HG03060 (cell line): ENCODE measurements around the gene C9.
"Not testable (repeated sequence)": the region's sequence is repeated elsewhere in the genome, so short reads cannot be mapped to it uniquely, and the experiment has no call there.

Source experiments
- ATAC-seq: cut with Tn5 transposase; IDR thresholded peaks from one replicate; pipeline ENCODE4 v1.9.1; 2021; ENCODE audit warnings: low read depth, moderate number of reproducible peaks; ENCODE audit not compliant: unreplicated experiment

Gene C9

DNA sequence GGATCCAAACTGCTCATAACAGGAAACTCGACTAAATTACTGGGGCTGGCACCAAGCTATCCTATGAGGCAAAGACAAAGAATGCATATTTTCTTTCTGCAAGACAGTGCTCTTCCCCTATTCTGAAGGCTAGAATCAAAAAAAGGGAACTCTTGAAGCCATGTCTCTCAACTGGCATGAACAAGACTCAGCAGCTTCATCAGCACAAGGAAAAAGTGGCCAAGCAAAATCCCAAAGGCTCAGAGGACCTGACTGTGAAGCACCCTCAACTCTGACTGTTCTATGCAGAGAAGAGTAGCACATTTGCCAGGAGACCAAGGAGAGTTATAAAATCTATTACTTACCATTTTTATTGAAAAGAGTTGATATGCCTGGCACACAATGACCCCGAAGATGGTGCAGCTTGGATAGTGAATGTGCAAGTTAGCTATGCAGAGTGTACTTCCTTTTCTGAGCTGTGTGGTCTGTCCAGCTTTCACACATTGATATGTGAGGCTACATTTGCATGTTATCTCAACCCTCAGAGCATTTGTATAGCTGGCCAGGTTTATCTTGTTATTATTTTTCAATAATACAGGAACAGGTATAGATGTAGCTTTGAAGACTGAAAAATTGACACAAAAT, 94.0 kb downstream of the C9 start:
- peak; percentile 89 for ATAC-seq

DNA sequence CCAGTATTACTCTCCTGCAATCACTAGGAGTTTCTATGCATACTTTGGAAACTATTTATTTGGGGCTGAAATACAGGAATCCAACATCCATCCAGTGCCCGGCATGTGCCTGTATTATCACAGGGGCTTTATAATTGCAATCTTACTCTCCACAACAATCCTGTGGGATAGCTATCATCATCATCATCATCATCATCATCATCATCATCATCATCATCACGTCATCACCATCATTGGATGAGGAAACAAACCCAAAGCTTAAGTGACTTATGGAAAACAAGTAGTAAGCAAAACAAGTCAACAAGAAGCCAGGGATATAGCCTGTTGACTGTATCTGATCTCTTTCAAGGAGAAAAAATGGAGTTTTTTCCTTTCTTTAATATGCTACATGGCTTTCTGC, 97.1 kb downstream of the C9 start:
- no peak for ATAC-seq

DNA sequence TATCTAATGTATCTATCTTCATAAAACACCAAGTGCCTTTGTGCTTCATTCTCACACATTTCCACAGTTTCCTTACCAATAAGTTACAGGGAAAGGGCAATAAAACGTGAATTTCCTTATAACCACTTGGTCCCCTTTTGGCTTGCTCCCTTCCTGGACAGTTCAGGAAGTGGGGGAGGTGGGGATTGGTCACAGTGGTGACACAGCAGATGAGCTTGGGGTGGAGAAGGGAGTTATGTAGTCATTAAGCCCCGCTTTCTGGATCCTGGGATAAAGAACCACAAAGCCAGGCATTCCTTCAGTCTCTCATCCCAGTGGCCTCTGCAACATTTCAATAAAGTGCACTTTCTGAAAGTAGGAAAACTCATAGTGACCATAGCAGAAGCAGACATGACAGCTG, 97.9 kb downstream of the C9 start:
- no peak for ATAC-seq

DNA sequence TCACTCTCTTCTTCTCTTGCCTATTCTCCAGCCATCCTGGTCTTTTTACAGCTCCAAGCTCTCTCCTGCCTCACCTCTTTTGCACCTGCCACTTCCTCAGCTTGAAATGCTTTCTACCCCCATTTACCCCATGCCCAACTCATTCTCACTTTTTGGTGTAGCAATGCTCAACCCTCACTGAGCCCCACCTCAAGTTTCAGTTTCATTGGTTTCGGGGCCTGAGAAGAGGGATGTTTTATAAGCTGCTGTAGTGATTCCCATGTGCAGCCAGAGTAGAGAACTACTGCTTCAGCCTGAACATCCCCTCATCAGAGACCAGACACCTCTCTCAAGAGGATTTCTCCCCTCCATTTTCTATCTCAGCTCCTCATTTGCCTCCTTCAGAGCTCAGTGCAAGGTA, 99.8 kb downstream of the C9 start:
- peak; percentile 68 for ATAC-seq

DNA sequence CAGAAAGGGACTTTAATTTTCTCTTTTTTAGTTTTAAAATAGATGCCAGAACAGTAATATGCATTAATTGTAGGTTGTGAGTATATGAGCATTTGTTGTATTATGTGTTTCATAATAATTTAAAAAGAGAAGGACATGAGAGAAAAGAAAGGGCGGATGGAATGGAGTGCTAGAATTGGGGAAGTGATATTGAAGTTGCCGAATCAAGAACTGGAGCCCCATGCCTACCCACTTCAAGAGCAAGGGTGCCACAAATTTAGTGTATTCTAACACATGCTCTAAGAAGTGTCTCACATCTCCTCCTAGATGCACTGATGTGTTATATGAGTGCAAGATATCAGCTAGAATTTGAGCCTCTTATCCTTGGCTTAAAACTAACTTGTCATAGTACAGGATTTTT, 101.3 kb downstream of the C9 start:
- ATAC-seq: no peak

DNA sequence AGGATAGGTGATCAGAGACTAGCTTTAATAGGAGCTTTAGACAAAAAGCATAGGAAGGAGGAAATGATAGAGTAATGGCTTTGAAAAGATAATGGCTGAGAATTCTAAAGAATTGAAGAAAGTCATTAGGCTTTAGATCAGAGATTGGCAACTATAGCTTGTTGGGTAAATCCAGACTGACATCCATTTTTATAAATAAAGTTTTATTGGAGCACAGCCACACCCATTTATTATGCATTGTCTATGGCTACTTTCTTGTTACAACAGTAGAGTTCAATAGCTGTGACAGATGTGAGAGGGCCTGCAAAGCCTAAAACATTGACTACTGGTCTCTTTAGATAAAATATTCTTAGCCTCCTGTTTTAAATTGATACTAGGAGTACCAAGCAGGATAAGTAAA, 104.2 kb downstream of the C9 start:
- no peak for ATAC-seq

DNA sequence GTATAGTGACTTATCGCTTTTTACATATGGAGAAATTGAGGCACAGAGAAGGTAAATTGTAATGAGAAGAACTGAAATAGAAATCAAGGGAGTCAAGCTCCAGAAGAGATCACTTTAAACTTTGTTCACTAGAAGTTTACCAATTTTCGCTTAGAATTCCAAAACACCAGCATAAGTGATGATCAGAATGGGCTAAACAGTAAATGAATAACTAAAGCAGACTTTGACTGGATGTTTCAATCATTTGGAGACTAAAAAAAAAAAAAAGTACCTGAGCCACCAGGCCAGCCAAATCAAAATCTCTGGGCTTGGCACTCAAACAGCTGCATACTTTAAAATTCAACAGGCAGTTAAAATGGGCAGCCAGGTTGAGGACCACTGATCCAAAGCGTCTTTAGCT, 106.7 kb downstream of the C9 start:
- ATAC-seq: no peak

DNA sequence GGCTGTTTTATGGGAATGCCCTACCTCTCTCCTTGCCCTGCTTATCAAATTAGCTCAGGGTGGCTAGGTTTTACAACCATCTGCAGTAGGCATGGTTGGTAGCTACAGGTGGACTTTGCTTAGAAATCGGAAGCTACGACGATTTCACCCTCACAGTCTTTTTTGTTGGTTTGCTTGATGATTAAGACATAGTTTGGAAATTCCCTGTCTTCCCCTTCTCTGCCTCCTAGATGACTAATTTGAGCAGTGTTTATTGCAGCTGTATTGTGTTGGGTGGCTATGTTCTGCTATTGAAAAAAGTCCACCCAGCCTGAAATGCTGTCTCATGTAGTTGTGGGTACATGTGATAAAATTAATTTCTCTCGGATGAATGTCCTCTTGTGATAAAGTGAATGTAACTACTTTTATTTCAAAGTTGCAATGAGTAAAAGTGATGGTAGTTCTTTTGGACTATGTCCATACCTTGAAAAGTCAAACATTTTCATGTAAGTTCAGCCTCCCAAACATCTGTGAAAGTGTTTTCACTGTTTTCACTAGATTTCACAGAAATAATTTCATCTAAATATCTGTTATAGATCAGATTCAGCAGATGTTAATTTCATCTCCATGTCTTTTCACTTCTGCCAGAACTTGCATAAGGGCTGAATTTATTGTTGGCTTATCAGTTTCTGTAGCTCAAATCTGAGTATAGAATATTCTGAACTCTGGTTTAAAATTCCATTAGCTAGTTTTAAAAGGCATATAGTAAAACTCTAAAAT, 107.6 kb downstream of the C9 start:
- ATAC-seq: no peak

DNA sequence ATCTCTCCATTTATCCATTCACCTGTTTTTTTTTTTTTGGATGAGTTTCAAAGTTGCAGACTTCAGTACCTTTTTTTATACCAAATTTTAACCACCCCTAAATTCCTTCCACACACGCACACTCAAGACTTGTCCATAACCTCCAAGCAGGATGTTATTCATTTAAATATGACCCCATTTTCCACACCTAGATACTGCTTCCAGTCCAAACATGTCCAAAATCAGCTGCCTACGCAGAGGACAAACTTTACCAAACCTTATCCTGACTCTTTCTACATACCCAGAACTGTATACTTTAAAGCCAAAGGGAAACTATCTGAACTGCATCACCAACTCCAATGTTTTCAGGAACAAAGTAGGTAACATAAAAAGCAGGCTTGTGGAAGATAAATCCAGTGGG, 108.9 kb downstream of the C9 start:
- no peak for ATAC-seq

DNA sequence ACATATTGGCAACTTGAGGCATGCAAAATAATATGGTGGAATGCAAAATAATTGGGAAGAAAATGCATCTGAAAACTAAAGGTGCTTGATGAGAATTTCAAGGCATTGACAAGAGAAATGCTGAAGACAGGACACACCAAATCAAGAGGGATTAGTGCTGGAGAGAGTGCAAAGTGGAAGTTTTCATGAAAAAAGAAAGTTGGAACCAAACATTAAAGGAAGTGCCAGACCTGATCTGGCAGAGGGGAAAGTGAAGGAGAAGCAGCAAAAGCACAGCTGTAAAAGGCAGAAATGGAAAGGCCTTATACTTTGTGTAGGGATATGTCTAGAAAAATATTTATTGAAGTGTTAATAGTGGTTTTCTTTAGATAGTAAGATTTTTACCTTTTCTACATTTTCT, 109.6 kb downstream of the C9 start:
- no peak for ATAC-seq

DNA sequence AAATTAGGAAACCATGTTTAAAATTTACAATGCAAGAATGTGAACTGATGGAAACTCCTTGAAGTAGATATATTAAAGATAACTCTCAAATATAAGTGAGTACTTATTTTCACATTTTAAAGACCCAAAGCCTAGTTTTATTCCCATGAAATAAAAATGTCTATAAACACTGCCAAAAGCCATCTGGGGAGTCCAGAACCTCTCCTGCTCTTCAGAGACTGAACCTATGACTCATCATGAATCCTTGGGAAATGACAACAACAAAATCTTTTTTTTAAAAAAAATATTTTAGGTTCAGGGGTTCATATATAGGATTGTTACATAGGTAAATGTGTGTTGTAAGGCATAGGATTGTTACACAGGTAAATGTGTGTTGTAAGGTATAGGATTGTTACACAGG, 111.1 kb downstream of the C9 start:
- no peak for ATAC-seq

DNA sequence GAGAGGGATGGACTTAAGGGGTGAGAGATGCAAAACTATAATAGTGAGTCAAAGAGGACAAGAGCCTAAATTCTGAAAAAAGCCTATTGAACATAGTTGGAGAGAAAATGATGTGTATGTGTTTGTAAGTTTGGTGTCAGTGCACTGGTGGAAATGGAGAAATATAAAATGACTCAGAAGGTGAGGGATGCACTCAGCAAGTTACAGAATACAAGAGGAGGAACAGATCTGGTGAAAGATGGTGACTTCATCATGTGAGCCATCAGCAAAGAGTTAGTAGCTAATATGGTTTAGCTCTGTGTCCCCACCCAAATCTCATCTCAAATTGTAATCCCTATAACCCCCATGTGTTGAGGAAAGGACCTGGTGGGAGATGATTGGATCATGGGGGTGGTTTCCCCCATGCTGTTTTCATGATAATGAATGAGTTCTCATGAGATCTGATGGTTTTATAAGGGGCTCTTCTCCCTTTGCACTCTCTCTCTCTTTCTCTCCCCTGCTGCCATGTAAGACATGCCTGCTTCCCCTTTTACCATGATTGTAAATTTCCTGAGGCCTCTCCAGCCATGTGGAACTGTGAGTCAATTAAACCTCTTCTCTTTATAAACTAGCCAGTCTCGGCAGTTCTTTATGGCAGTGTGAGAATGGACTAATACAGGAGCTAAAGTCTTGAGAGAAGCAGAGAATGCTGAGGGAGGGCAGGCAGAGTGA, 114.6 kb downstream of the C9 start:
- ATAC-seq: no peak

DNA sequence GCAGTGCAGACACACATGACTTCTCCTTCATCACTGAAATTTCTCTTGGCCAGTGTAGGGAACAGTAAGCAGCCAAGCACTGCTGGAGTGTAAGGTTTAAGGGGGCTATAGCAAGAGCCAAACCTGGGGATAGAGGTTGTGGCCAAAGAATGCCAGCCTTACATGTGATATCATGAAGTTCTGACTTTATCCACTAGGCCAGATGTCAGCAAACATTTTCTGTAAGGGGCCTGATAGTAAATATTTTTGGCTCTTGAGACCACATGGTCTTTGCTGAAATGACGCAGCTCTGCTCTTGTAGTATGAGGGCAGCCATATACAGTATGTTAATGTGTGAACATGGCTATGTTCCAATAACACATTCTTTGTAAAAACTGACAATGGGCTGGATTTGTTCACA, 115.2 kb downstream of the C9 start:
- no peak for ATAC-seq

DNA sequence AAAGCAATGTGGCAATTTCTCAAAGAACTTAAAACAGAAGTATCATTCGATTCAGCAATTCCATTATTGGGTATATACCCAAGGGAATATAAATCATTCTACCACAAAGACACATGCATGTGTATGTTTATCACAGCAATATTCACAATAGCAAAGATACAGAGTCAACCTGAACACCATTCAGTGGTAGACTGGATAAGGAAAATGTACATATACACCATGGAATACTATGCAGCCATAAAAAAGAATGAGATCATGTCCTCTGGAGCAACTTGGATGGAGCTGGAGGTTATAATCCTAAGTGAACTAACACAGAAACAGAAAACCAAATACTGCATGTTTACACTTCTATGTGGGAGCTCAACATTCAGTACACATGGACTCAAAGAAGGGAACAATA, 123.5 kb downstream of the C9 start:
- no peak for ATAC-seq

DNA sequence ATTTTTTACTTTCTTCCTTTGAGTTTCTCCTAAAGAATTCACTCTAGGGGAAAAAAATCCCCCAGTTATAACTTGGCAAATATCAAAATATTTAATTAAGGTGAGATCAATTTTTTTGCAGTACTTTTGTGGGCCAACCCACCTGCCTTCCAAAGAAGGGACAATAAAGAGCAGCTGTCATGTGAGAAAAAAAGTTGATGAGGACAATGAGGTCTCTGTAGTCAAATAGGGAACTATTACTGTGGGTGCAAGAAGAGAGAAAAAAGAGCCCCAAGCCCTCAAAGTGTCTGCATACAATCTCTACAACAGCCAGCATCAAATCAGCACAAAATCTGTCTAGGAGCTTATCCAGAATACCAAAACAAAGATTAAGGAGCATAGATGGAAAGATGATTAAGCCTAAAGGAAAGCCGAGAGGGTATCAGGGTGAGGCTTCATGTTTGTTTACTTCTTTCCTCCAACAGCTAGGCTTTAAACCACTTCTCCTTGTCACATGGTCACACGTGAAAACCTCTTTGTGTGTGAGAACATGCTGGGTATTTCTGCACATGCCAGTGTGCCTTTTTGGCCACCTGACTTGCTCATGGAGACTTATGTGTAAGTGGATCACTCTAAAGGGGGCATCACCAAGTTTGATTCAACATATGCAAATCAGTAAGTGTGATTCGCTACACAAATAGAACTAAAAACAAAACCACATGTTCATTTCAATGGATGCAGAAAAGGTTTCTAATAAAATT, 125.8 kb downstream of the C9 start:
- ATAC-seq: no peak

DNA sequence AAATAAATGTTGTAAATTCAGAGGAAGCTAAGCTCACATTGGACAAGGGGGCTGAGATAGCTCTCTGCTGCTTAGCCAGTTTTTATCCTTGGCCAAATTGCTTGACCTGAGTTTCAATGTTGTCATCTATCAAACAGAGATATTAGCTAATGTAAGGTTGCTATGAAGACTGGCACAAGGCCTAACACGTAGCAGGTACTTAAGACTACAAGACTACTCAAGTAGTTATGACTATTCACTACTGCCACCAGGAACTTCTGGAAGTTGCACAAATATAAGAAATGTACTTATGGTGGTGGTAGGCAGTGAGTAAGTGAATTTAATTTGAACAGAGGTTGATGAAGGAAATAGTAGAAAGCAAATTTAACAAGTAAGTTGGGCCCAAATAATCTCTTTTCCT, 127.6 kb downstream of the C9 start:
- ATAC-seq: no peak

DNA sequence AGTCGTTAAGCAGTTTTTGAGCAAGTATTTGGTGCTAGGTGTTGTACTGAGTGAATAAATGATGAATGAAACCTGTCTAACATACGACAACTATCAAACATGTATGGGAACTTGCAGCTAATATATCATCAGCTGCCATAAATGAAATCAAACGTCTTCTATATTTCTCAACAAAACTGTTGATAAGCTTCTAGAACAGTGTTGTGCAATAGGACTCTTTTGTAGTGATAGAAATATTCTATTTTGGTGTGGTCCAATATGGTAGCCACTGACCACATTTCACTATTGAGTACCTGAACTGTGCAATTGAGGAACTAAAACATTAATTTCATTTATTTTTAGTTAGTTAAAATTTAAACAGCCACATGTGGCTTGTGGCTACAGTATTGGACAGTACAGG, 128.6 kb downstream of the C9 start:
- no peak for ATAC-seq

DNA sequence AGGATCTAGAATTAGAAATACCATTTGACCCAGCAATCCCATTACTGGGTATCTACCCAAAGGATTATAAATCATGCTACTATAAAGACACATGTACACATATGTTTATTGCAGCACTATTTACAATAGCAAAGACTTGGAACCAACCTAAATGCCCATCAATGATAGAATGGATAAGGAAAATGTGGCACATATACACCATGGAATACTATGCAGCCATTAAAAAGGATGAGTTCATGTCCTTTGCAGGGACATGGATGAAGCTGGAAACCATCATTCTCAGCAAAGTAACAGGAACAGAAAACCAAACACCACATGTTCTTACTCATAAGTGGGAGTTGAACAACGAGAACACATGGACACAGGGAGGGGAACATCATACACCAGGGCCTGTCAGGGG, 129.8 kb downstream of the C9 start:
- not testable (repeated sequence) for ATAC-seq
